WTC11 (cell line): Measurements from ENCODE around the gene ANKRD39. TPM values are rescaled to one million over a fixed set of nuclear protein-coding genes. Genes with fewer than 3 reads are reported as not detected.

Experiments used
- ATAC-seq: fragments of 200-7000 bp; cut with Tn5 transposase; 2 replicates; pipeline ENCODE4 v1.10.0; 2021; ENCODE audit warnings: mild to moderate bottlenecking, moderate library complexity
- CTCF ChIA-PET: fragments of 300-600 bp; sonication (Branson Sonifier 250); formaldehyde crosslinking; loops from one replicate; lab custom pipeline; 2021; ENCODE audit warnings: antibody characterized with exemption; lab: Charles Lee
- POLR2A ChIA-PET: fragments of 350-600 bp; sonication (Branson Sonifier 250); formaldehyde crosslinking; loops from one replicate; lab custom pipeline; 2021; ENCODE audit warnings: antibody characterized with exemption; lab: Charles Lee
- DNase-seq: peaks from one replicate; pipeline ENCODE4 v3.0.0; 2021; ENCODE audit warnings: low spot score
- H3K27ac Mint-ChIP-seq: 2 replicates; pipeline ENCODE4 v1.8.0; 2021; ENCODE audit warnings: mixed read lengths
- H3K27me3 Mint-ChIP-seq: 2 replicates; pipeline ENCODE4 v1.8.0; 2021; ENCODE audit warnings: low read depth, mild to moderate bottlenecking, moderate library complexity, mixed read lengths
- H3K36me3 Mint-ChIP-seq: 2 replicates; pipeline ENCODE4 v1.8.0; 2021; ENCODE audit warnings: mixed read lengths
- H3K4me1 Mint-ChIP-seq: 2 replicates; pipeline ENCODE4 v1.8.0; 2022; ENCODE audit warnings: mixed read lengths
- H3K4me3 Mint-ChIP-seq: 2 replicates; pipeline ENCODE4 v1.8.0; 2021; ENCODE audit warnings: mild to moderate bottlenecking, moderate library complexity, mixed read lengths
- H3K9me3 Mint-ChIP-seq: 2 replicates; pipeline ENCODE4 v1.8.0; 2021; ENCODE audit warnings: mixed read lengths
- AR ChIP-seq: fragments of 250-450 bp; sonication (Bioruptor Pico); IDR thresholded peaks from 2 replicates; pipeline ENCODE4 v1.9.0; 2021; ENCODE audit warnings: mild to moderate bottlenecking
- ATF1 ChIP-seq: sonication (generic); formaldehyde crosslinking; IDR thresholded peaks from 2 replicates; pipeline ENCODE4 v1.8.1; 2023; ENCODE audit warnings: mild to moderate bottlenecking, moderate library complexity, missing genetic modification reagents
- ATF3 ChIP-seq: sonication (generic); formaldehyde crosslinking; conservative IDR thresholded peaks from 2 replicates; pipeline ENCODE4 v1.8.1; 2022; ENCODE audit warnings: mild to moderate bottlenecking, missing genetic modification reagents
- ELF4 ChIP-seq: sonication (generic); formaldehyde crosslinking; IDR thresholded peaks from 2 replicates; pipeline ENCODE4 v1.8.1; 2022; ENCODE audit warnings: low read depth, mild to moderate bottlenecking, moderate library complexity, missing genetic modification reagents
- EMX1 ChIP-seq: fragments of 250-450 bp; sonication (Bioruptor Pico); IDR thresholded peaks from 2 replicates; pipeline ENCODE4 v1.8.0; 2021; ENCODE audit warnings: mild to moderate bottlenecking
- FOXK1 ChIP-seq: sonication (generic); formaldehyde crosslinking; IDR thresholded peaks from 2 replicates; pipeline ENCODE4 v1.8.0; 2022; ENCODE audit warnings: mild to moderate bottlenecking, moderate library complexity, missing genetic modification reagents
- FOXP4 ChIP-seq: sonication (generic); formaldehyde crosslinking; IDR thresholded peaks from 2 replicates; pipeline ENCODE4 v1.8.0; 2022; ENCODE audit warnings: mild to moderate bottlenecking, missing genetic modification reagents
- GABPB1 ChIP-seq: sonication (generic); formaldehyde crosslinking; IDR thresholded peaks from 2 replicates; pipeline ENCODE4 v1.8.1; 2023; ENCODE audit warnings: mild to moderate bottlenecking, missing genetic modification reagents
- GRHL2 ChIP-seq: fragments of 250-450 bp; sonication (Bioruptor Pico); IDR thresholded peaks from 2 replicates; pipeline ENCODE4 v1.8.0; 2022; ENCODE audit warnings: mild to moderate bottlenecking, moderate library complexity; ENCODE audit not compliant: insufficient replicate concordance, severe bottlenecking
- GTF2I ChIP-seq: fragments of 250-450 bp; sonication (Bioruptor Pico); conservative IDR thresholded peaks from 2 replicates; pipeline ENCODE4 v1.4.0; 2021; ENCODE audit warnings: mild to moderate bottlenecking
- KAT7 ChIP-seq: sonication (generic); formaldehyde crosslinking; IDR thresholded peaks from 2 replicates; pipeline ENCODE4 v1.8.1; 2023; ENCODE audit warnings: missing genetic modification reagents, mild to moderate bottlenecking, borderline replicate concordance
- MAX ChIP-seq: sonication (generic); formaldehyde crosslinking; IDR thresholded peaks from 2 replicates; pipeline ENCODE4 v1.8.0; 2022; ENCODE audit warnings: mild to moderate bottlenecking, missing genetic modification reagents
- MLX ChIP-seq: sonication (generic); formaldehyde crosslinking; IDR thresholded peaks from 2 replicates; pipeline ENCODE4 v1.8.1; 2023; ENCODE audit warnings: mild to moderate bottlenecking, missing genetic modification reagents, moderate library complexity
- MYBL2 ChIP-seq: sonication (generic); formaldehyde crosslinking; IDR thresholded peaks from 2 replicates; pipeline ENCODE4 v1.8.1; 2023; ENCODE audit warnings: mild to moderate bottlenecking, moderate library complexity, missing genetic modification reagents
- NR1H2 ChIP-seq: sonication (generic); formaldehyde crosslinking; IDR thresholded peaks from 2 replicates; pipeline ENCODE4 v1.9.0; 2021; ENCODE audit warnings: mild to moderate bottlenecking, moderate library complexity, missing genetic modification reagents
- NR3C1 ChIP-seq: sonication (generic); formaldehyde crosslinking; conservative IDR thresholded peaks from 2 replicates; pipeline ENCODE4 v1.8.1; 2023; ENCODE audit warnings: low read depth, mild to moderate bottlenecking, missing genetic modification reagents
- PREB ChIP-seq: sonication (generic); formaldehyde crosslinking; IDR thresholded peaks from 2 replicates; pipeline ENCODE4 v1.8.1; 2022; ENCODE audit warnings: mild to moderate bottlenecking, missing genetic modification reagents, moderate library complexity, borderline replicate concordance
- PRRX2 ChIP-seq: fragments of 250-450 bp; sonication (Bioruptor Pico); IDR thresholded peaks from 2 replicates; pipeline ENCODE4 v1.8.0; 2021; ENCODE audit warnings: mild to moderate bottlenecking
- RELA ChIP-seq: sonication (generic); formaldehyde crosslinking; IDR thresholded peaks from 2 replicates; pipeline ENCODE4 v1.8.1; 2022; ENCODE audit warnings: missing genetic modification reagents, mild to moderate bottlenecking, borderline replicate concordance
- RORB ChIP-seq: fragments of 250-450 bp; sonication (Bioruptor Pico); IDR thresholded peaks from 2 replicates; pipeline ENCODE4 v1.9.0; 2021; ENCODE audit warnings: mild to moderate bottlenecking
- ZBTB21 ChIP-seq: sonication (generic); formaldehyde crosslinking; IDR thresholded peaks from 2 replicates; pipeline ENCODE4 v1.8.1; 2023; ENCODE audit warnings: mild to moderate bottlenecking, missing genetic modification reagents, borderline replicate concordance
- ZBTB43 ChIP-seq: sonication (generic); formaldehyde crosslinking; IDR thresholded peaks from 2 replicates; pipeline ENCODE4 v1.8.1; 2023; ENCODE audit warnings: mild to moderate bottlenecking, missing genetic modification reagents
- ZNF219 ChIP-seq: sonication (generic); formaldehyde crosslinking; IDR thresholded peaks from 2 replicates; pipeline ENCODE4 v1.8.0; 2023; ENCODE audit warnings: missing genetic modification reagents, mild to moderate bottlenecking, borderline replicate concordance
- ZNF416 ChIP-seq: fragments of 250-450 bp; sonication (Bioruptor Pico); IDR thresholded peaks from 2 replicates; pipeline ENCODE4 v1.9.0; 2021; ENCODE audit warnings: mild to moderate bottlenecking, inconsistent platforms
- ZSCAN18 ChIP-seq: fragments of 250-450 bp; sonication (Bioruptor Pico); IDR thresholded peaks from 2 replicates; pipeline ENCODE4 v2.1.2; 2022; ENCODE audit warnings: mild to moderate bottlenecking, moderate library complexity
- total RNA-seq: library from RNA; stranded (reverse); gene quantifications from 3 replicates; pipeline ENCODE4 v1.2.3, GENCODE V29; 2021

ANKRD39 gene
- total RNA-seq, 1 experiment from 2014 or later = 17.9 TPM

GRCh38 chr2:96809951-96810782 is 47.6 kb downstream of the ANKRD39 start:
- no peak overlapping the region for H3K27ac Mint-ChIP-seq
- TF ChIP-seq FOXP4 = no peak
- TF ChIP-seq RELA (CRISPR knock-in tag) = no peak
- no peak for TF ChIP-seq ZSCAN18 (CRISPR knock-in tag)
- no peak for TF ChIP-seq EMX1 (CRISPR knock-in tag)
- TF ChIP-seq GRHL2 (CRISPR knock-in tag) = no peak
- TF ChIP-seq MLX (CRISPR knock-in tag) = no peak
- no peak for TF ChIP-seq NR3C1
- TF ChIP-seq GTF2I (CRISPR knock-in tag) = no peak
- no peak for TF ChIP-seq GABPB1 (CRISPR knock-in tag)
- TF ChIP-seq ATF3 (CRISPR knock-in tag) = no peak
- no peak for TF ChIP-seq ZNF416
- no peak for TF ChIP-seq NR1H2
- TF ChIP-seq RORB (CRISPR knock-in tag) = no peak
- no peak for TF ChIP-seq PRRX2
- TF ChIP-seq ZBTB43 (CRISPR knock-in tag) = no peak
- no peak for TF ChIP-seq FOXK1 (CRISPR knock-in tag)
- peaks cover 9% of the 10 kb centered on the region for H3K36me3 Mint-ChIP-seq
- ATAC-seq (no peak), DNase-seq (no peak)
- POLR2A ChIA-PET = no interaction called here
- CTCF ChIA-PET = no interaction called here
- H3K4me3 Mint-ChIP-seq = no peak overlapping the region
- peaks cover 4% of the 10 kb centered on the region for H3K4me1 Mint-ChIP-seq
- H3K27me3 Mint-ChIP-seq = no peaks in the 10 kb centered on the region
- peaks cover 6% of the 10 kb centered on the region for H3K9me3 Mint-ChIP-seq

- POLR2A ChIA-PET = no interaction called here
- CTCF ChIA-PET = no interaction called here
- no peak for TF ChIP-seq KAT7 (CRISPR knock-in tag)
- TF ChIP-seq PRRX2 = no peak
- TF ChIP-seq RELA (CRISPR knock-in tag) = no peak
- no peak for TF ChIP-seq ATF1 (CRISPR knock-in tag)
- TF ChIP-seq ZNF219 (CRISPR knock-in tag) = no peak
- TF ChIP-seq PREB (CRISPR knock-in tag) = no peak
- TF ChIP-seq MAX = no peak
- no peak for TF ChIP-seq ELF4
- TF ChIP-seq ZBTB21 (CRISPR knock-in tag) = no peak
- no peak for TF ChIP-seq AR (CRISPR knock-in tag)
- TF ChIP-seq MYBL2 (CRISPR knock-in tag) = no peak
- no peak for TF ChIP-seq ZNF416
Measured at GRCh38 chr2:96809216-96809882, 48.5 kb downstream of the ANKRD39 start.

More at GRCh38 chr2:96809216-96809882, 48.5 kb downstream of the ANKRD39 start:
- DNase-seq (no peak), ATAC-seq (no peak)
- Mint-ChIP-seq H3K9me3 (peaks cover 6% of the 10 kb centered on the region), H3K27me3 (no peaks in the 10 kb centered on the region), H3K4me3 (no peak overlapping the region), H3K27ac (no peak overlapping the region), H3K36me3 (peaks cover 9% of the 10 kb centered on the region), H3K4me1 (no peaks in the 10 kb centered on the region)
